IPS-NIHi7 (cell line): ENCODE results near the gene NFIC.
A peak's percentile ranks its signal among the peaks of the same experiment; 100 is the strongest.
"Not testable (repeated sequence)": the region's sequence is repeated elsewhere in the genome, so short reads cannot be mapped to it uniquely, and the experiment has no call there.

ENCODE experiments used
- DNase-seq: peaks from one replicate; pipeline ENCODE4 v3.0.0; 2012; ENCODE audit warnings: mixed read lengths; ENCODE audit errors: extremely low spot score

The NFIC gene

GRCh38 chr19:3451451-3451866, 85.1 kb downstream of the NFIC start:
- DNase-seq = no peak

GRCh38 chr19:3452171-3452941, 86.0 kb downstream of the NFIC start:
- no peak for DNase-seq

- not testable (repeated sequence) for DNase-seq
Measured at GRCh38 chr19:3452942-3453214, 86.5 kb downstream of the NFIC start.

GRCh38 chr19:3453840-3454239, 87.5 kb downstream of the NFIC start:
- DNase-seq = no peak

GRCh38 chr19:3454656-3455392, 88.4 kb downstream of the NFIC start:
- no peak for DNase-seq

- no peak for DNase-seq
Measured at GRCh38 chr19:3455393-3455955, 89.1 kb downstream of the NFIC start.

GRCh38 chr19:3455960-3456601, 89.7 kb downstream of the NFIC start:
- no peak for DNase-seq

- DNase-seq = no peak
Measured at GRCh38 chr19:3456925-3457527, 90.6 kb downstream of the NFIC start.

- peak; percentile 52 for DNase-seq
Measured at GRCh38 chr19:3457528-3458228, 91.3 kb downstream of the NFIC start.

- peak; percentile 38 for DNase-seq
Measured at GRCh38 chr19:3458229-3459088, 92.1 kb downstream of the NFIC start.

- peak; percentile 75 for DNase-seq
Measured at GRCh38 chr19:3459089-3459881, 92.9 kb downstream of the NFIC start.

- no peak for DNase-seq
Measured at GRCh38 chr19:3459965-3460582, 93.7 kb downstream of the NFIC start.

- DNase-seq = peak; percentile 32
Measured at GRCh38 chr19:3462991-3463713, 96.8 kb downstream of the NFIC start.

GRCh38 chr19:3463714-3464586, 97.6 kb downstream of the NFIC start:
- DNase-seq = peak; percentile 33

- peak; percentile 60 for DNase-seq
Measured at GRCh38 chr19:3464587-3465235, 98.3 kb downstream of the NFIC start.

- DNase-seq = peak; percentile 43
Measured at GRCh38 chr19:3465552-3465951, 99.2 kb downstream of the NFIC start.

GRCh38 chr19:3466635-3467034, 100.3 kb downstream of the NFIC start:
- no peak for DNase-seq
